ENCODE data around the gene NAT8.

DNA sequence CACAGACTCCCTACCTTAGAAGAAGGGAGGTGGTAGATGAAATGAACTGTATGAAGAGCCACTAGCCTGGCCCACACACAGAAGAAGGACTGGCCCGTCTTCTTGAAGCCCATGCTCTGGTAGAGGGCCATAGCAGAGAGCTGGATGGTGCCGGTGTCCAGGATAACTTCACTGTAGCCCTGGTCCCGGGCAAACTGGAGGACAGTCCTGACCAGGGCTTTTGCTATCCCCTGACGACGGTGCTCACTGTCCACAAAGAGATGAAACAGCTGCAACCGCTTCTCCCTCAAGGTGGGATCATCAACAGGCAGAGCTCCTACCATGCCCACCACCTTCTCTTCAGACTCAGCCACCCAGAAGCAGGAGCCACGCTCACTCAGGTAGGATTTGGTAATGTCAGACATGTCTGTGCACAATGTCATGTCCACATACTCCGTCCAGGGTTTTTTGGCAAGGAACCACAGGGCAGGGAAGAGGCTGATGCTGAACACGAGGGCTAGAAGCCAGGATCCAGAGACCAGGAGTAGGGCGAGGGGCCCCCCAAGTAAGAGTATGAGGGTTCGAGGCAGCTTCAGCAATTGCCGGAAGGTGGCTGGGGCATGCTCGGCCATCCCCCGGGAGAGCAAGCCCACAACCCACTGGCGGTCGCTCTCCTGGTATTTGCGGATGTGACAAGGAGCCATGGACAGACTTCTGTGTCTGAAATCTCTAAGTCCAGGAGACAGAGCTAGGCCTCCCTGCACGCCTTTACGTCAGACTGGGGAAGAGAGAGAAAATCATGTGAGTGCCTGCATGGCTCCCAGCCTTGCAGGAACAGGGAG lies 1.1 kb downstream of the NAT8 start:
- TF ChIP-seq, protein P1, sequence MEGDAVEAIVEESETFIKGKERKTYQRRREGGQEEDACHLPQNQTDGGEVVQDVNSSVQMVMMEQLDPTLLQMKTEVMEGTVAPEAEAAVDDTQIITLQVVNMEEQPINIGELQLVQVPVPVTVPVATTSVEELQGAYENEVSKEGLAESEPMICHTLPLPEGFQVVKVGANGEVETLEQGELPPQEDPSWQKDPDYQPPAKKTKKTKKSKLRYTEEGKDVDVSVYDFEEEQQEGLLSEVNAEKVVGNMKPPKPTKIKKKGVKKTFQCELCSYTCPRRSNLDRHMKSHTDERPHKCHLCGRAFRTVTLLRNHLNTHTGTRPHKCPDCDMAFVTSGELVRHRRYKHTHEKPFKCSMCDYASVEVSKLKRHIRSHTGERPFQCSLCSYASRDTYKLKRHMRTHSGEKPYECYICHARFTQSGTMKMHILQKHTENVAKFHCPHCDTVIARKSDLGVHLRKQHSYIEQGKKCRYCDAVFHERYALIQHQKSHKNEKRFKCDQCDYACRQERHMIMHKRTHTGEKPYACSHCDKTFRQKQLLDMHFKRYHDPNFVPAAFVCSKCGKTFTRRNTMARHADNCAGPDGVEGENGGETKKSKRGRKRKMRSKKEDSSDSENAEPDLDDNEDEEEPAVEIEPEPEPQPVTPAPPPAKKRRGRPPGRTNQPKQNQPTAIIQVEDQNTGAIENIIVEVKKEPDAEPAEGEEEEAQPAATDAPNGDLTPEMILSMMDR (conservative IDR thresholded peaks at IDR 0.05; ENCODE audit: low read length), result no peak
- no peak for TF ChIP-seq EZH2phosphoT487 (IDR thresholded peaks at IDR 0.05; ENCODE audit: borderline replicate concordance)
